HG03354 (cell line): ENCODE results near the gene HBG1.

Experiments
- ATAC-seq: cut with Tn5 transposase; IDR thresholded peaks from one replicate; pipeline ENCODE4 v1.9.1; 2021; ENCODE audit warnings: mild to moderate bottlenecking; ENCODE audit not compliant: unreplicated experiment, poor library complexity, severe bottlenecking

Gene HBG1

DNA sequence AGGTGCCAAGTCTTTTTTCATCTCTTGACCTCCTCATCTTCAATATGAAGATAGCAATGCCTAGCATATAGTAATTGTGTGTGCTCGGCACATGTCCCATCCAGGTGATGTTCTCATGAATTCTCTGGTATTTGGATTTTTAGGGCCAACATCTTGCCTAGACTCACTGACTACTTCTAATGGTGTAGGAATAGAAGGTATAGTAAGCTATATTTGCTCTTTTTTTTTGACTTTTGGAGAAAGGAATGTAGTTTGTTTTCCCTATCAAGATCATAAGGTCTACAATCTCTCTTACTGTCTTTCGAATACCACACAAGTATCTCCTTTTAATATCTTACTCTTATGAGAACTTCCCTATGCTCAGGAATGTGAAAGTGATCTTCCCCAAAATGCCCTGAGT lies 18.5 kb downstream of the HBG1 start:
- no peak for ATAC-seq

- ATAC-seq: no peak
Measured at GRCh38 chr11:5230266-5230665, 19.4 kb downstream of the HBG1 start.

- ATAC-seq: no peak
Measured at GRCh38 chr11:5229796-5230195, 19.9 kb downstream of the HBG1 start.

- no peak for ATAC-seq
Measured at GRCh38 chr11:5229356-5229755, 20.3 kb downstream of the HBG1 start.

DNA sequence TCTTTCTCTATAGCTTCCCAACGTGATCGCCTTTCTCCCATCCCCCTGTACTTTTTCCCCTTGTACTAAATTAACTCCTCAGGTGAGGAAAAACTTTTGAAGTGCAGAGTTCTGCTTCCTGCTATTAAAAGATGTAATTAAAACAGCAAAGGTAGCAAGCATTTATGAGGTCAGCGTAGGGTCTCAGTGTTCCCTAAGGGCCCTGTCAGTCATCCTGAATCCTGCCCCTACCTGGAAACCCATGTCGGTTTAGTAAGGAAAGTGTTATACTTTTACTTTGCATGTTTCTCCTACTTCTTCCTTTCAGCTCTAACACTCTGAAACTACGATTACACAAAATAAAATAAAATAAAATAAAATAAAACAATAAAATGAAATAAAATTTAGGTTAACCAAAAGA lies 21.5 kb downstream of the HBG1 start:
- no peak for ATAC-seq

DNA sequence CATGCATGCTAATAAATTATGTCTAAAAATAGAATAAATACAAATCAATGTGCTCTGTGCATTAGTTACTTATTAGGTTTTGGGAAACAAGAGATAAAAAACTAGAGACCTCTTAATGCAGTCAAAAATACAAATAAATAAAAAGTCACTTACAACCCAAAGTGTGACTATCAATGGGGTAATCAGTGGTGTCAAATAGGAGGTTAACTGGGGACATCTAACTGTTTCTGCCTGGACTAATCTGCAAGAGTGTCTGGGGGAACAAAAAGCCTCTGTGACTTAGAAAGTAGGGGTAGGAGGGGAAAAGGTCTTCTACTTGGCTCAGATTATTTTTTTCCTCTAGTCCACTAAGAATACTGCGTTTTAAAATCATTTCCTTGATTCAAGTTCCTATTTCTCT lies 22.0 kb downstream of the HBG1 start:
- ATAC-seq: no peak

DNA sequence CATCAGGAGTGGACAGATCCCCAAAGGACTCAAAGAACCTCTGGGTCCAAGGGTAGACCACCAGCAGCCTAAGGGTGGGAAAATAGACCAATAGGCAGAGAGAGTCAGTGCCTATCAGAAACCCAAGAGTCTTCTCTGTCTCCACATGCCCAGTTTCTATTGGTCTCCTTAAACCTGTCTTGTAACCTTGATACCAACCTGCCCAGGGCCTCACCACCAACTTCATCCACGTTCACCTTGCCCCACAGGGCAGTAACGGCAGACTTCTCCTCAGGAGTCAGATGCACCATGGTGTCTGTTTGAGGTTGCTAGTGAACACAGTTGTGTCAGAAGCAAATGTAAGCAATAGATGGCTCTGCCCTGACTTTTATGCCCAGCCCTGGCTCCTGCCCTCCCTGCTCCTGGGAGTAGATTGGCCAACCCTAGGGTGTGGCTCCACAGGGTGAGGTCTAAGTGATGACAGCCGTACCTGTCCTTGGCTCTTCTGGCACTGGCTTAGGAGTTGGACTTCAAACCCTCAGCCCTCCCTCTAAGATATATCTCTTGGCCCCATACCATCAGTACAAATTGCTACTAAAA lies 22.8 kb downstream of the HBG1 start, which contains the start of gene HBB:
HBB (minus strand) TSS at position 340 of the 579 bp plus-strand sequence; CDS start at position 290, 50 bp downstream.
- ATAC-seq: no peak

DNA sequence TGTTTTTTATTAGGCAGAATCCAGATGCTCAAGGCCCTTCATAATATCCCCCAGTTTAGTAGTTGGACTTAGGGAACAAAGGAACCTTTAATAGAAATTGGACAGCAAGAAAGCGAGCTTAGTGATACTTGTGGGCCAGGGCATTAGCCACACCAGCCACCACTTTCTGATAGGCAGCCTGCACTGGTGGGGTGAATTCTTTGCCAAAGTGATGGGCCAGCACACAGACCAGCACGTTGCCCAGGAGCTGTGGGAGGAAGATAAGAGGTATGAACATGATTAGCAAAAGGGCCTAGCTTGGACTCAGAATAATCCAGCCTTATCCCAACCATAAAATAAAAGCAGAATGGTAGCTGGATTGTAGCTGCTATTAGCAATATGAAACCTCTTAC lies 24.2 kb downstream of the HBG1 start:
- no peak for ATAC-seq

- ATAC-seq: no peak
Measured at GRCh38 chr11:5224538-5225479, 24.8 kb downstream of the HBG1 start.

DNA sequence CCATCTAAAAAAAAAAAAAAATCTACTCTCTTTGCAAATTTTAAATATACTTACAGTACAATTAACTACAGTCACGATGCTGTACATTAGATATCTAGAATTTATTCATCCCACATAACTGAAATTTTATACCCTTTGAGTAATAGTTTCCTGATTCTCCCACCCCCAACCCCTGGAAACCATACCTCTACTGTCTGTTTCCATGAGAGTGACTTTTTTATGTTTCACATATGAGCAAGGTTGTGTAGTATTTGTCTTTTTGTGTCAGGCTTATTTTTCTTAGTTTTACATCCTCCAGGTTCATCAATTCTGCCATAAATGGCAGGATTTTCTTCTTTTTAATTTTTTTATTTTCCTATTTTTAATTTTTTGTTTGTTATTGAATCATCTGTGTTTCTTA lies 26.0 kb downstream of the HBG1 start:
- no peak for ATAC-seq

GRCh38 chr11:5223146-5223545 lies 26.5 kb downstream of the HBG1 start:
- no peak for ATAC-seq

GRCh38 chr11:5210376-5210885 lies 39.2 kb downstream of the HBG1 start:
- ATAC-seq: no peak

DNA sequence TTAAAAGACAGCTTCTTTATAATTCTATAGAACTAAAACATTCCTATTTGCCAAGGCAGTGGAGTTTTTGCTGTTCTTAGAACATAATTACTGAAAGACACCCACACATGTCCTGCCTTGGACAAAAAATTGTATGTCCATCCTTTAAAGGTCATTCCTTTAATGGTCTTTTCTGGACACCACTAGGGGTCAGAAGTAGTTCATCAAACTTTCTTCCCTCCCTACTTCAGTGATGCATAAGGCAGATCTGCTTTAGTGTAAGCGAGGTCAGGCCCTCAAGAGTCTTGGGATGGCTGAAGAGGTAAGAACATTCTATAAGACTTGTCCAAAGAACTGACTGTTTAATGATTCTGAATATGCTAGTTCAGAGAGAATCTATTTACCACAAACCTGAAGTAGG lies 44.9 kb downstream of the HBG1 start:
- ATAC-seq: peak; percentile 93

DNA sequence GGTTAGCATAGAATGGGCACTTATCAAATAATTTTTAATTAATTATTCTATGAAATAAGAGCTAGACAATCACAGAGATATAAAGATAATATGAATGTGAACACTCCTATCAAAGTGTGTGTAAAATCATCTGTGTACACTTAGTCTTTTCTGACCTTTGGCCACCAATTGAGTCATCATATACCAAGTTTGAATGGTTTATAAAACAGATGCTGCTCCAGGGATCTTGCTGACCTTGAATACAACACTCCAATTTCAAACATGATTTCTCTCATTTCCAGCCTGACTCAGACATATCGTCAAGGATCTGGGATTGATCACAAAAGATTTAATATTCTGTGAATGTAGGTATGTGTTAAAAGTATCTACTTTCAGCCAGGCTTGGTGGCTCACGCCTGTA lies 46.3 kb downstream of the HBG1 start:
- no peak for ATAC-seq

DNA sequence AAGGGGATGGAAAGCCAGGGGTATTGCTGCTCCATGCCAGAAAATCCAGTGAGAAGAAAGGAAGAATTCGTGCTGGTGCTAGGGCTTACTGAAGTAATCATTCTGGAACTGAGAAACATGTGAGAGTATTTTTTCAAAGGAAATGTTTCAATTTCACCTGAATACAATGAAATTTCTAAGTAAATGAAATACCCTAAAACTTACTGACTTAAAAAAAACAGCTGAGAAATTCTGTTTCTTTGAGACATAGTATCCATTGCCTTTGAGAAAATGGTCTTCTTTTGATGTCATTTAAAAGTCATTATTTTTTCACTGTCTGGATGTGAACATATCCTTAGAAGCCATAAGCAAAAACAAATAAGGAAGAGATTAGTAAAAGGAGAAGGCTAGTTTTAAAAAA lies 49.1 kb downstream of the HBG1 start, which contains the start of gene OR51V1:
OR51V1 (minus strand) TSS at position 101 of the 400 bp plus-strand sequence; CDS start at position 101, 0 bp downstream.
- ATAC-seq: no peak

GRCh38 chr11:5198285-5198684 lies 51.4 kb downstream of the HBG1 start:
- no peak for ATAC-seq
